HG03520 (cell line): ENCODE data around the gene TRIOBP.

Experiments
- ATAC-seq: cut with Tn5 transposase; IDR thresholded peaks from one replicate; pipeline ENCODE4 v1.9.1; 2021; ENCODE audit warnings: mild to moderate bottlenecking, moderate library complexity; ENCODE audit not compliant: unreplicated experiment

The TRIOBP gene

DNA sequence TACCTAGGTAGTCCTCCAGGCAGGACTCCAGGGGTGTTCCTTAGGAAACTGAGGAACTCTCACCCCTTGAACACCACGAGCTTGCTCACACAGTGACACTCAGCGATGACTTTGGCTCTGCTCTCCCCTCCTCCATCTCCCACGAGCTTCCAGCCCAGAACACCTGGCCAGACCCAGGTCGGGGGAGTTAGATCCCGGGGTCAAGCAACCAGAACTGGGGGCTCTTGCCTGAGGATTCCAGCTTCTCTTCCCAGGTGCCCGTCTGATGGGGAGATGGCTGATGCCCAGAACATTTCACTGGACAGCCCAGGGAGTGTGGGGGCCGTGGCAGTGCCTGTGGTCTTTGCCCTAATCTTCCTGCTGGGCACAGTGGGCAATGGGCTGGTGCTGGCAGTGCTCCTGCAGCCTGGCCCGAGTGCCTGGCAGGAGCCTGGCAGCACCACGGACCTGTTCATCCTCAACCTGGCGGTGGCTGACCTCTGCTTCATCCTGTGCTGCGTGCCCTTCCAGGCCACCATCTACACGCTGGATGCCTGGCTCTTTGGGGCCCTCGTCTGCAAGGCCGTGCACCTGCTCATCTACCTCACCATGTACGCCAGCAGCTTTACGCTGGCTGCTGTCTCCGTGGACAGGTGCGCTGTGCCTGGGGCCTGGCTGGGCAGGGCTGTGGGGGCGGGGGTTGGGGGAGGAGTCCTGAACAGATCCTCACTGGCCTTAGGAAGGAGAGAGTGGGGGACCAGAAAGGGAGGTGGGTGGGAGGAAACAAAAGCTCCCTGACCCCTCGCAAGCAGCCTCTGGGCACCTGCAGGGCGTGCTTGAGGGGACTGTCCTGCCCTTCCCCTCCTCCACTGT lies 126.5 kb downstream of the TRIOBP start, which contains the start of gene GALR3:
TSS of gene GALR3 (plus strand) at position 249 of the 852 bp plus-strand sequence. CDS start at position 274, 25 bp downstream.
- no peak for ATAC-seq

- no peak for ATAC-seq
Observed at GRCh38 chr22:37824674-37825641, 128.1 kb downstream of the TRIOBP start.
